Stimulated activated naive CD4-positive, alpha-beta T cell treated with Interleukin-2 at 50 U/mL for 16 hours (primary cell): ENCODE results near the gene PAPPA.

Experiments
- DNase-seq: peaks from one replicate; lab custom pipeline; 2025; lab: John Stamatoyannopoulos, UW

Gene PAPPA

GRCh38 chr9:116316246-116316645 lies 162.7 kb downstream of the PAPPA start:
- no peak for DNase-seq

- DNase-seq = no peak
Observed at GRCh38 chr9:116317503-116317902, 163.9 kb downstream of the PAPPA start.

GRCh38 chr9:116318468-116319374 lies 165.1 kb downstream of the PAPPA start:
- DNase-seq = no peak

- DNase-seq = no peak
Observed at GRCh38 chr9:116319480-116319879, 165.9 kb downstream of the PAPPA start.

- no peak for DNase-seq
Observed at GRCh38 chr9:116320290-116320689, 166.7 kb downstream of the PAPPA start.

GRCh38 chr9:116322521-116322920 lies 168.9 kb downstream of the PAPPA start:
- no peak for DNase-seq

GRCh38 chr9:116323012-116323411 lies 169.4 kb downstream of the PAPPA start:
- DNase-seq = no peak

- no peak for DNase-seq
Observed at GRCh38 chr9:116323571-116323970, 170.0 kb downstream of the PAPPA start.

GRCh38 chr9:116325924-116326323 lies 172.3 kb downstream of the PAPPA start:
- DNase-seq = no peak

GRCh38 chr9:116327701-116328405 lies 174.3 kb downstream of the PAPPA start:
- no peak for DNase-seq

- no peak for DNase-seq
Observed at GRCh38 chr9:116329470-116329869, 175.9 kb downstream of the PAPPA start.

- no peak for DNase-seq
Observed at GRCh38 chr9:116331241-116331640, 177.7 kb downstream of the PAPPA start.

GRCh38 chr9:116332090-116332489 lies 178.5 kb downstream of the PAPPA start:
- no peak for DNase-seq

GRCh38 chr9:116333254-116333653 lies 179.7 kb downstream of the PAPPA start:
- no peak for DNase-seq

- DNase-seq = no peak
Observed at GRCh38 chr9:116334546-116335150, 181.1 kb downstream of the PAPPA start.

- no peak for DNase-seq
Observed at GRCh38 chr9:116335392-116335791, 181.8 kb downstream of the PAPPA start.

GRCh38 chr9:116336133-116336862 lies 182.7 kb downstream of the PAPPA start:
- DNase-seq = no peak

- no peak for DNase-seq
Observed at GRCh38 chr9:116337015-116337414, 183.4 kb downstream of the PAPPA start.

GRCh38 chr9:116340270-116340669 lies 186.7 kb downstream of the PAPPA start:
- no peak for DNase-seq

- no peak for DNase-seq
Observed at GRCh38 chr9:116342061-116342460, 188.5 kb downstream of the PAPPA start.

- DNase-seq = no peak
Observed at GRCh38 chr9:116342941-116343340, 189.3 kb downstream of the PAPPA start.

- no peak for DNase-seq
Observed at GRCh38 chr9:116344416-116344815, 190.8 kb downstream of the PAPPA start.
